HG03045 (cell line): ENCODE data around the gene BACH1.
A peak's percentile ranks its signal among the peaks of the same experiment; 100 is the strongest.

Source experiments
- ATAC-seq: cut with Tn5 transposase; IDR thresholded peaks from one replicate; pipeline ENCODE4 v1.9.1; 2021; ENCODE audit warnings: mild to moderate bottlenecking, moderate library complexity; ENCODE audit not compliant: unreplicated experiment

Gene BACH1

GRCh38 chr21:29290240-29290639, 8.5 kb upstream of the BACH1 start:
- no peak for ATAC-seq

GRCh38 chr21:29293495-29293894, 5.2 kb upstream of the BACH1 start:
- ATAC-seq = peak; percentile 59

GRCh38 chr21:29295066-29295650, 3.6 kb upstream of the BACH1 start:
- no peak for ATAC-seq

GRCh38 chr21:29296446-29296845, 2.3 kb upstream of the BACH1 start:
- ATAC-seq = no peak

- ATAC-seq = no peak
These were observed 1.0 kb upstream of the BACH1 start for GRCh38 chr21:29297483-29298347.

- peak; percentile 28 for ATAC-seq
These were observed 559 bp downstream of the BACH1 start for GRCh38 chr21:29299046-29299915.

- peak; percentile 66 for ATAC-seq
These were observed 1.4 kb downstream of the BACH1 start for GRCh38 chr21:29299916-29300806.

- ATAC-seq = no peak
These were observed 2.1 kb downstream of the BACH1 start for GRCh38 chr21:29300807-29301138.

- ATAC-seq = no peak
These were observed 3.0 kb downstream of the BACH1 start for GRCh38 chr21:29301691-29302090.

GRCh38 chr21:29302359-29302875, 3.7 kb downstream of the BACH1 start:
- ATAC-seq = no peak

GRCh38 chr21:29303288-29303687, 4.6 kb downstream of the BACH1 start:
- no peak for ATAC-seq

GRCh38 chr21:29304597-29304996, 5.9 kb downstream of the BACH1 start:
- no peak for ATAC-seq

GRCh38 chr21:29305068-29305467, 6.3 kb downstream of the BACH1 start:
- ATAC-seq = no peak

- no peak for ATAC-seq
These were observed 6.8 kb downstream of the BACH1 start for GRCh38 chr21:29305561-29305960.

GRCh38 chr21:29306920-29307319, 8.2 kb downstream of the BACH1 start:
- ATAC-seq = no peak

- ATAC-seq = no peak
These were observed 9.2 kb downstream of the BACH1 start for GRCh38 chr21:29307718-29308455.

GRCh38 chr21:29308456-29308783, 9.7 kb downstream of the BACH1 start:
- no peak for ATAC-seq

GRCh38 chr21:29309703-29310102, 11.0 kb downstream of the BACH1 start:
- no peak for ATAC-seq

- ATAC-seq = no peak
These were observed 13.1 kb downstream of the BACH1 start for GRCh38 chr21:29311802-29312201.

GRCh38 chr21:29312981-29313380, 14.3 kb downstream of the BACH1 start:
- ATAC-seq = no peak
